SK-N-SH treated with all-trans-retinoic acid at 6 μM for 48 hours (cell line): ENCODE data around the gene CDK12.
"Not testable (repeated sequence)": the region's sequence is repeated elsewhere in the genome, so short reads cannot be mapped to it uniquely, and the experiment has no call there.

ENCODE experiments used
- ARNTL ChIP-seq: fragments of 450-650 bp; formaldehyde crosslinking; IDR thresholded peaks from 2 replicates; pipeline ENCODE4 v1.5.0; 2020; ENCODE audit warnings: low read depth, mild to moderate bottlenecking, moderate library complexity, borderline replicate concordance
- BACH2 ChIP-seq: fragments of 250-450 bp; sonication (Bioruptor Pico); IDR thresholded peaks from 2 replicates; pipeline ENCODE4 v1.9.0; 2021; ENCODE audit warnings: mild to moderate bottlenecking, borderline replicate concordance
- CREB5 ChIP-seq: fragments of 250-450 bp; sonication (Bioruptor Pico); IDR thresholded peaks from 2 replicates; pipeline ENCODE4 v1.5.1; 2020; ENCODE audit warnings: low read depth, mild to moderate bottlenecking, moderate library complexity
- CSDC2 ChIP-seq: fragments of 250-450 bp; sonication (Bioruptor Pico); IDR thresholded peaks from 2 replicates; pipeline ENCODE4 v1.5.0; 2020; ENCODE audit warnings: mild to moderate bottlenecking, moderate library complexity
- ESRRG ChIP-seq: fragments of 250-450 bp; sonication (Bioruptor Pico); IDR thresholded peaks from 2 replicates; pipeline ENCODE4 v1.6.1; 2021; ENCODE audit warnings: mild to moderate bottlenecking
- GLIS3 ChIP-seq: fragments of 250-450 bp; sonication (Bioruptor Pico); IDR thresholded peaks from 2 replicates; pipeline ENCODE4 v1.5.0; 2020; ENCODE audit warnings: mild to moderate bottlenecking, moderate library complexity
- OSR1 ChIP-seq: fragments of 250-450 bp; sonication (Bioruptor Pico); IDR thresholded peaks from 2 replicates; pipeline ENCODE4 v1.8.0; 2022; ENCODE audit warnings: moderate library complexity, mild to moderate bottlenecking, inconsistent platforms
- PATZ1 ChIP-seq: fragments of 250-450 bp; sonication (Bioruptor Pico); IDR thresholded peaks from 2 replicates; pipeline ENCODE4 v1.8.0; 2020; ENCODE audit warnings: mild to moderate bottlenecking, moderate library complexity, borderline replicate concordance
- POU6F1 ChIP-seq: fragments of 250-450 bp; sonication (Bioruptor Pico); IDR thresholded peaks from 2 replicates; pipeline ENCODE4 v1.8.0; 2021; ENCODE audit warnings: low read depth, mild to moderate bottlenecking, moderate library complexity, borderline replicate concordance
- PPARA ChIP-seq: fragments of 250-450 bp; sonication (Bioruptor Pico); IDR thresholded peaks from 2 replicates; pipeline ENCODE4 v1.5.0; 2020; ENCODE audit warnings: mild to moderate bottlenecking, borderline replicate concordance
- RARB ChIP-seq: fragments of 250-450 bp; sonication (Bioruptor Pico); IDR thresholded peaks from 2 replicates; pipeline ENCODE4 v1.8.0; 2021; ENCODE audit warnings: mild to moderate bottlenecking, moderate library complexity
- ZFP3 ChIP-seq: fragments of 250-450 bp; sonication (Bioruptor Pico); IDR thresholded peaks from 2 replicates; pipeline ENCODE4 v1.5.0; 2020; ENCODE audit warnings: mild to moderate bottlenecking, moderate library complexity
- ZFP30 ChIP-seq: fragments of 450-650 bp; formaldehyde crosslinking; IDR thresholded peaks from 2 replicates; pipeline ENCODE4 v1.5.0; 2022; ENCODE audit warnings: mild to moderate bottlenecking, moderate library complexity
- ZNF8 ChIP-seq: fragments of 450-650 bp; formaldehyde crosslinking; IDR thresholded peaks from 2 replicates; pipeline ENCODE4 v1.5.0; 2020; ENCODE audit warnings: mild to moderate bottlenecking, moderate library complexity

GRCh38 chr17:39496921-39497320 is 35.6 kb downstream of the CDK12 start:
- TF ChIP-seq CREB5 (CRISPR knock-in tag); RARB (CRISPR knock-in tag); GLIS3 (CRISPR knock-in tag); ESRRG (CRISPR knock-in tag); ARNTL; ZFP30 (CRISPR knock-in tag); BACH2; PATZ1; OSR1 (CRISPR knock-in tag); ZFP3; ZNF8; CSDC2 (CRISPR knock-in tag); POU6F1 (CRISPR knock-in tag); PPARA (CRISPR knock-in tag): not testable (repeated sequence)
